Neural progenitor cell (in vitro differentiated cells): ENCODE measurements around the gene CAMSAP1. TPM values are rescaled to one million over a fixed set of nuclear protein-coding genes. Genes with fewer than 3 reads are reported as not detected.

Experiments used
- DNase-seq: peaks from one replicate; pipeline ENCODE4 v3.0.0-alpha.2; 2016; ENCODE audit warnings: low spot score
- H2AFZ ChIP-seq: fragments of 200-600 bp; sonication (generic); replicated peaks from 2 replicates; pipeline ENCODE4 v1.6.1; 2016; ENCODE audit warnings: antibody characterized with exemption
- H3F3A ChIP-seq: fragments of 200-600 bp; sonication (generic); 2 replicates; pipeline ENCODE4 v1.6.1; 2016; ENCODE audit warnings: antibody characterized with exemption, low read depth
- H3K27ac ChIP-seq: fragments of 200-600 bp; sonication (generic); 2 replicates; pipeline ENCODE4 v1.5.1; 2016; ENCODE audit warnings: mild to moderate bottlenecking
- H3K27me3 ChIP-seq: fragments of 200-600 bp; sonication (generic); 2 replicates; pipeline ENCODE4 v1.6.1; 2016; ENCODE audit warnings: mild to moderate bottlenecking, moderate library complexity
- H3K36me3 ChIP-seq: fragments of 200-600 bp; sonication (generic); 2 replicates; pipeline ENCODE4 v1.5.1; 2016
- H3K4me1 ChIP-seq: fragments of 200-600 bp; sonication (generic); 2 replicates; pipeline ENCODE4 v1.6.1; 2016; ENCODE audit warnings: mixed run types
- H3K4me2 ChIP-seq: fragments of 200-600 bp; sonication (generic); 2 replicates; pipeline ENCODE4 v1.6.1; 2016
- H3K4me3 ChIP-seq: fragments of 200-600 bp; sonication (generic); 2 replicates; pipeline ENCODE4 v1.5.1; 2016
- H3K79me2 ChIP-seq: fragments of 200-600 bp; sonication (generic); 2 replicates; pipeline ENCODE4 v1.6.1; 2016; ENCODE audit warnings: low read depth
- H3K9ac ChIP-seq: fragments of 200-600 bp; sonication (generic); 2 replicates; pipeline ENCODE4 v1.6.1; 2016
- H3K9me3 ChIP-seq: fragments of 200-600 bp; sonication (generic); 2 replicates; pipeline ENCODE4 v1.5.1; 2016; ENCODE audit warnings: low read depth
- H4K20me1 ChIP-seq: fragments of 200-600 bp; sonication (generic); 2 replicates; pipeline ENCODE4 v1.6.1; 2016; ENCODE audit warnings: low read depth
- H3K27ac Mint-ChIP-seq: 3 replicates; pipeline ENCODE4 v1.8.0; 2021; ENCODE audit warnings: mixed read lengths
- H3K27me3 Mint-ChIP-seq: 2 replicates; pipeline ENCODE4 v1.8.0; 2022; ENCODE audit warnings: low read depth, mild to moderate bottlenecking, inconsistent platforms, moderate library complexity, mixed read lengths; ENCODE audit not compliant: insufficient read depth
- H3K36me3 Mint-ChIP-seq: 3 replicates; pipeline ENCODE4 v1.8.0; 2021; ENCODE audit warnings: mixed read lengths
- H3K4me1 Mint-ChIP-seq: 3 replicates; pipeline ENCODE4 v1.8.0; 2021; ENCODE audit warnings: mixed read lengths
- H3K4me3 Mint-ChIP-seq: 3 replicates; pipeline ENCODE4 v1.8.0; 2021; ENCODE audit warnings: mild to moderate bottlenecking, moderate library complexity, mixed read lengths
- H3K9me3 Mint-ChIP-seq: 3 replicates; pipeline ENCODE4 v1.8.0; 2020; ENCODE audit warnings: mixed read lengths
- CTCF ChIP-seq: fragments of 200-600 bp; sonication (generic); IDR thresholded peaks from 2 replicates; pipeline ENCODE4 v1.5.1; 2017; ENCODE audit warnings: antibody characterized with exemption, mild to moderate bottlenecking
- EZH2 ChIP-seq: fragments of 200-600 bp; sonication (generic); IDR thresholded peaks from 2 replicates; pipeline ENCODE4 v1.6.1; 2017; ENCODE audit warnings: antibody characterized with exemption, mild to moderate bottlenecking, moderate library complexity
- EZH2phosphoT487 ChIP-seq: fragments of 200-600 bp; sonication (generic); IDR thresholded peaks from 2 replicates; pipeline ENCODE4 v1.6.1; 2017; ENCODE audit warnings: antibody characterized with exemption
- total RNA-seq: library from RNA; depleted of rRNA; stranded (reverse); fragments of >200 nt; gene quantifications from 2 replicates; pipeline ENCODE4 v1.2.3, GENCODE V29; 2015; ENCODE audit warnings: low replicate concordance

CAMSAP1 gene
- total RNA-seq = 39.3 and 44.9 TPM in 2 replicates

GRCh38 chr9:135907431-135908092, at the start of gene CAMSAP1:
TSS of gene CAMSAP1 (minus strand) at chr9:135907546. CDS start at chr9:135907159, 387 bp downstream.
- H3K4me3 Mint-ChIP-seq = peak within 1 kb of the TSS; percentile 91
- Histone ChIP-seq H3K9me3 (no peaks in the 10 kb centered on the region), H3K27ac (peak within 1 kb of the TSS; percentile 79), H3K36me3 (no peaks in the 10 kb centered on the region), H3K4me2 (peak within 1 kb of the TSS; percentile 93), H2AFZ (peak within 1 kb of the TSS; percentile 57), H3K27me3 (no peaks in the 10 kb centered on the region), H3K9ac (peak within 1 kb of the TSS; percentile 65), H4K20me1 (peaks cover 40% of the 10 kb centered on the region), H3K79me2 (peaks cover 74% of the 10 kb centered on the region), H3F3A (peaks cover 17% of the 10 kb centered on the region), H3K4me3 (peak within 1 kb of the TSS; percentile 78), H3K4me1 (peaks cover 35% of the 10 kb centered on the region)
- peaks cover 29% of the 10 kb centered on the region for H3K4me1 Mint-ChIP-seq
- peak; percentile 97 for DNase-seq
- peaks cover 70% of the 10 kb centered on the region for H3K36me3 Mint-ChIP-seq
- peaks cover 53% of the 10 kb centered on the region for H3K9me3 Mint-ChIP-seq
- no peak for TF ChIP-seq EZH2
- H3K27me3 Mint-ChIP-seq = no peaks in the 10 kb centered on the region
- peak within 1 kb of the TSS; percentile 96 for H3K27ac Mint-ChIP-seq

GRCh38 chr9:135956802-135957174, 49.4 kb upstream of the CAMSAP1 start:
- H3K27ac ChIP-seq = no peak overlapping the region
- peaks cover 31% of the 10 kb centered on the region for H4K20me1 ChIP-seq
- H3K9ac ChIP-seq = no peak overlapping the region
- Mint-ChIP-seq H3K4me1 (peaks cover 24% of the 10 kb centered on the region), H3K4me3 (no peak overlapping the region), H3K27ac (no peak overlapping the region), H3K36me3 (peaks cover 5% of the 10 kb centered on the region), H3K9me3 (no peaks in the 10 kb centered on the region), H3K27me3 (no peaks in the 10 kb centered on the region)
- TF ChIP-seq EZH2phosphoT487 (no peak), EZH2 (no peak), CTCF (no peak)
- peaks cover 6% of the 10 kb centered on the region for H3K4me1 ChIP-seq
- H3F3A ChIP-seq = peaks cover 10% of the 10 kb centered on the region
- DNase-seq = no peak
- no peaks in the 10 kb centered on the region for H3K9me3 ChIP-seq
- no peak overlapping the region for H3K4me3 ChIP-seq
- peaks cover 55% of the 10 kb centered on the region for H3K79me2 ChIP-seq
- H3K27me3 ChIP-seq = peaks cover 3% of the 10 kb centered on the region
- H3K4me2 ChIP-seq = no peak overlapping the region
- no peak overlapping the region for H2AFZ ChIP-seq
- no peaks in the 10 kb centered on the region for H3K36me3 ChIP-seq

GRCh38 chr9:135955934-135956801, 48.8 kb upstream of the CAMSAP1 start:
- Histone ChIP-seq H3K79me2 (peaks cover 55% of the 10 kb centered on the region), H3K36me3 (no peaks in the 10 kb centered on the region), H3K4me2 (no peak overlapping the region), H2AFZ (no peak overlapping the region), H4K20me1 (peaks cover 31% of the 10 kb centered on the region), H3K4me3 (no peak overlapping the region), H3F3A (peaks cover 10% of the 10 kb centered on the region), H3K27ac (no peak overlapping the region), H3K27me3 (no peaks in the 10 kb centered on the region), H3K9me3 (no peaks in the 10 kb centered on the region), H3K9ac (no peak overlapping the region), H3K4me1 (peaks cover 6% of the 10 kb centered on the region)
- no peaks in the 10 kb centered on the region for H3K9me3 Mint-ChIP-seq
- H3K36me3 Mint-ChIP-seq = peaks cover 5% of the 10 kb centered on the region
- no peak overlapping the region for H3K4me3 Mint-ChIP-seq
- H3K27ac Mint-ChIP-seq = no peak overlapping the region
- H3K27me3 Mint-ChIP-seq = no peaks in the 10 kb centered on the region
- no peak for TF ChIP-seq EZH2
- TF ChIP-seq EZH2phosphoT487 = no peak
- TF ChIP-seq CTCF = no peak
- DNase-seq = no peak
- H3K4me1 Mint-ChIP-seq = peaks cover 19% of the 10 kb centered on the region
